NCI-H2171 treated with DMSO at 0.1 percent for 48 hours (cell line): ENCODE measurements around the gene PNRC2.

Experiments
- DNase-seq: peaks from one replicate; lab custom pipeline; 2025; lab: John Stamatoyannopoulos, UW

The PNRC2 gene, protein sequence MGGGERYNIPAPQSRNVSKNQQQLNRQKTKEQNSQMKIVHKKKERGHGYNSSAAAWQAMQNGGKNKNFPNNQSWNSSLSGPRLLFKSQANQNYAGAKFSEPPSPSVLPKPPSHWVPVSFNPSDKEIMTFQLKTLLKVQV

DNA sequence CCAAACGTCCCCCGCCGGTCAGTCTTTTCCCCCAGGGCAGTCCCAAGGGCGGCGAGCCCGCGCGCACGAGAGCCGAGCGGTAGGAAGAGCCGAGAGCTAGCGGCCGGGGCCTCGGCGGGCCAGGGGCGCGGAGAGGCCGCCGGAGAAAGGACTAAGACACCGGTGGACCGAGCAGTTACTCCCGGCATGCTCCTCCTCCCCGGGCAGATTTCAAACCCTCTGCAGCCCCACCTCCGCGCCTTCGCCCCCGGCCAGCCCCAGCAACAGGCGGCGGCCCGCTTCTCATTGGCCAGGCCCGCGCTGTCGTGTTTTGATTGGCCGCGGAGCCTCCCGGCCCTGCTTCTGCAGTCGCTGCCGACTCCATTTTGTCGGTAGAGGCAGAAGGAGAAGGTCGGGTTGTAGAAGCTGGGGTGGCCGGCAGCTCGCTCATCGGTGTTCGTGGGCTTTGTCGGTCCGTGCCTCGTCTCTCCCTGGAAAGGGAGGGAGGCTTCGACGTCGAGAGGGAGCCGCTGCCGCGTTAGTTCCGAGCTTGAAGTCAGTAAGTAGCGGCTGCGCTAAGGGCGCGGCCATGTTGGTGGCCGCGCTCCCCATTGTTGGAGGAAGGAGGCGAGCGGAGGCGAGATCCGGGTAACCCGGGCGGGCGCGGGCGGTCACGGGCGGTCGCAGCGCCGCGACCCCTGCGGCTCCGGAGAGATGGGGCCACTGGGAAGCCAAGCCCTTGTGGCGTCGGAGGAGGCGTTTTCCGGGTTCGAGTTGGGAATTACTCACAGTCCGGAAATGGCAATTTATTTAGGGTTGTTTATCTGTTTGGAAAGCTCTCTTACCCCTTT is at the start of gene PNRC2:
TSS of gene PNRC2 (plus strand) at position 368 of the 830 bp plus-strand sequence. CDS start 1,630 bp downstream, outside the sequence.
- DNase-seq: peak; percentile 95

DNA sequence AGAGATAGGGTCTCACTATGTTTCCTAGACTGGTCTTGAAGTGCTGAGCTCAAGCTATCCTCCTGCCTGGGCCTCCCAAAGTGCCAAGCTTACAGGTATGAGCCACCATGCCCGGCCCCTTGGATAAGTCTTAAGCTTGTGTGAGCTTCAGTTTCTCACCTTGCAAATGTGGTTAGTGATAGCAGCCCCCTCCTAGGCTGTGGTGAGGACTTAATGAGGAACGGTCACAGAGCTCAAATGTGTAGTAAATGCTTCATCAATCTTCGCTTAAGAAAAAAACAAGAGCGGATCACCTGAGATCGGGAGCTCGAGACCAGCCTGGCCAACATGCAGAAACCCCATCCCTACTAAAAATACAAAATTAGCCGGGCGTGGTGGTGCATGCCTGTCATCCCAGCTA is 49.5 kb upstream of the PNRC2 start:
- DNase-seq: no peak

DNA sequence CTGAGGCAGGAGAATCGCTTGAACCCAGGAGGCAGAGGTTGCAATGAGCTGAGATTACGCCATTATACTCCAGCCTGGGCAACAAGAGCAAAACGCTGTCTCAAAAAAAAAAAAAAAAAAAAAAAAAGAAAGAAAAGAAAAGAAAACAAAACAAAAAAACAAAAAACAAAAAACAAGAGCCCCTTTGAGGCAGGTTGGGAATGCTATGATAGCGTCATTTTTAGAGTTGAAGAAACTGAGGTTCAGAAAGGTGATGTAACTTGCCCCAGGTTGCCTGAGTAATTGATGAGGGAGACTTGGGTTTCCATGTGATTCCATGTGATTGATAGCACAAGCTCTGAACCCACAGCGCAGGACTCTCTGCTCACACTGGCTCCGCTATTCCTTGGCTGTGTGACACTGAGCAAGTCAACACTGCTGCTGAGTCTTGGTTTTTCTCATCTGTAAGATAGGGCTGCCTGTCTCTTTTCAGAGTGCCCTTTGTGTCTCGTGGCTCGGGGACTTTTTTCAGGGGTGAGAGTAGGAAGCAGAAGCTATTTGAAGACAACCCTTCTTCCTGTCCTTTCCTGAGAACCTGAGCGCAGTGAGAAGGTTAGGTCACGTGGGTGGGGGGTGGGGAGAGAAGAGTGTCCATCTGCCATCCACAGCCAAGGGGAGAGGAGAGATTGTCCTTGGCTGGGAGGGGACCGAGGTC is 48.9 kb upstream of the PNRC2 start:
- no peak for DNase-seq

DNA sequence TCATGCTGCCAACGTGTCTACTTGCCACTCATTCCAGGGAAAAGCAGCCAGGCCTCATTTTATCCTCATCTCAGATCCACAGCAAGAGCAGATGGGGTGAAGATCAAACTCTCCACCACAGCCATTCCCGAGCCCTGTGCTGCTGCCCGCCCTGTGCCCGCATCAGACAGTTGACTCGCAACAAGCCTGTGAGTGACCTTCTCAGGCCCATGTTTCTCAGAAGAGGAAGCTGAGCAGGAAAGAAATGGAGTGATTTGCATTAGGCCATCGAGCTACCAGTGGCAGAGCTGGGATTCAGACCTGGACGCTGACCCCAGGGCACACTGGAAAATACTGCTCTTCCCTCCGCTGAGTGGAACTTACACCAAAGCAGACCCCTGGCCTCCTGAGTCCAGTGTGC is 47.7 kb upstream of the PNRC2 start:
- no peak for DNase-seq

DNA sequence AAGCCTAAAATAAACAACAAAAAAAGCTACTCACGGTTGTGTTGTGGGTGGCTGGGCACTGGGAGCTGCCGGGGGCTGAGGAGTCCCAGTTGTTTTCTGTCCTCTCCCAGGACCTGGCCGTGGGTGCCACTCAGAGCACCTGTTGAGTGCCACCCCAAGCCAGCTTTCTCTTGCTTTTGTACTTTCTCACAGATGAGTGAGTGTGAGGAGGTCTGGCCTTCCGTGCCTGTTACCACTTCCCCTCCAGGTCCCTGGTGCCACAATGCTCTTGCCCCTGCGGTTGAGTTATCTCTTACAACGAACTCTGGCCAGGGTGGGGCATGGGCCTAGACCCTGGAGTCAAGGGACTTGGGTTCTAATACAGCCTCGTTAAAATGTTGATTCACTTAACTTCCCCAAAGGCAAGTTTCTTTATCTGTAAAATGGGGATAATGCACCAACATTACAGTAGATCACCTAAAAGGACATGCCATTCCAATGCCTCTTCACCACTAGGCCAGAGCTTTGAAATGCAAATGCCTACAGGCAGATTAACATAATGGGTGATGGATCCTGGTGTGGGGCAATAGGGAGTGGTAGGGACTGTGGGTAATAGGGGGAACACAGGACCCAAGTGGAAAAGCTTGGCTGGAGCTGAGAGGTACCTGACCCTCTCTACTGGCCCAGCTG is 46.3 kb upstream of the PNRC2 start, which contains the start of gene CNR2:
TSS of gene CNR2 (minus strand) at position 151 of the 669 bp plus-strand sequence. CDS start 37,745 bp downstream, outside the sequence.
- DNase-seq: no peak

DNA sequence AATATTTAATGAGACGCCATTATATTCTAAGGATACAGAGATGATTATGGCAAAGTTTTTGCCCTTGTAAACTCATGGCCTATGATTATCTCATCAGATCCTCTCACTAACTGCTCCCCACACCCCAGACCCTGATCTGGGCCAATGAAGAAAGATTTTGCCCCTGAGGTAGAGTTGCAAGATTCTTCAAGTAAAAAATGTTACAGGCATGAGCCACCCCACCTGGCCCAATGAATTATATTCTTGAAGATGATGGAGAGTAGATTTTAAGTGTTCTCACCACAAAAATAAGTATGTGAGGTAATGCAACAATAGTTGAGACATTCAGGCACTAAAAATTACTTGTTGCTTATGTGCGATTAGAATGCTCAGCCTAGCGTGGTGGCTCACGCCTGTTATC is 44.7 kb upstream of the PNRC2 start:
- DNase-seq: no peak

DNA sequence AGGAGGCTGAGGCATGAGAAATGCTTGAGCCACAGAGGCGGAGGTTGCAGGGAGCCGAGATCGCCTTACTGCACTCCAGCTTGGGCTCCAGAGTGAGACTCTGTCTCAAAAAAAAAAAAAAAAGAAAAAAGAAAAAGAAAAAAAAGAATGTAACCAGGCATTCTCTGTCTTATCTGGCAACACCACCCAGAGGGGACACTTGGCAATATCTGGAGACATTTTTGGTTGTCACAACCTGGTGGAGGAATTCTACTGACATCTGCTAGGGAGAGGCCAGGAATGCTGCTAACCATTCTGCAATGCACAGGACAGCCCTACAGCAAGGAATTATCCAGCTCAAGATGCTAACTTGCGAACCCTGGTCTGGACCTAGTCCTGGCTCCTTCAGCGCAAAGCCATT is 44.2 kb upstream of the PNRC2 start:
- no peak for DNase-seq

DNA sequence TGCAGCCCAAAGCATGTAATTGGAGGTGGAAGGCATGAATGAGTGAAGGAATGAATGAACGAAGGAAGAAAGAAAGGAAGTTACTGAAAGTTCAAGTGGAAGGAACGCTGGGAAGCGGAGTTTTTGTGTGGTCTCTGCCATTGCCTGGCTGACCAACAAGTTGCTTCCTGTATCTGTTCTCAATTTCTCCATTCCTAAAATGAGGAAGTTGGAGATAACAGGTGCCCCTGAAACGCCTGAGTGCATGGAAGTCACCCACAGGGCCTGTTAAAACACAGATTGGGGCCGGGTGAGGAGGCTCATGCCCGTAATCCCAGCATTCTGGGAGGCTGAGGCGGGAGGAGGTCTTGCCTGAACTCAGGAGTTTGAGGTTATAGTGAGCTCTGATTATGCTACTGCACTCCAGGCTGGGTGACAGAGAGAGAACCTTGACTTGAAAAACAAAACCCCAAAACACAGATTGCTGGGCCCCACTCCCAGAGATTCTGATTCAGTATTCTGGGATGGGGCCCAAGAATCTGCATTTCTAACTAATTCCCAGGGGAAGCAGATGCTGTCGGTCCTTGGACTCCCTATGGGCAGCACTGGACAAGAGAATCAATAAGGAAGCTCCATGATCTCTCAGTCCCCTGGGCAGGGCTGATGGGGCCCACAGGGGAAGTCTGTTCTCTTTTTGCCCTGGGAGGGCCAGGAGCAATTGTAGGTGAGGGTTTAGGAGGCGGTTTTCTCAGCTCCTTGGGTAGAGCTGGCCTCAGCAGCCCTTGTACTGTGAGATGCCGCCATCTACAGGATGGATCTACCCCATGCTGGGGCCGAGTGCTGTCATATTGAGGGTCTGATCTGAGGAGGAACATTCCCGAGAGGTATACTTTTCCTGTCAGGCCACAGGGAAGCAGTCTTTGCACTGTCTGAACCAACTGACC is 43.2 kb upstream of the PNRC2 start:
- peak; percentile 19 for DNase-seq

DNA sequence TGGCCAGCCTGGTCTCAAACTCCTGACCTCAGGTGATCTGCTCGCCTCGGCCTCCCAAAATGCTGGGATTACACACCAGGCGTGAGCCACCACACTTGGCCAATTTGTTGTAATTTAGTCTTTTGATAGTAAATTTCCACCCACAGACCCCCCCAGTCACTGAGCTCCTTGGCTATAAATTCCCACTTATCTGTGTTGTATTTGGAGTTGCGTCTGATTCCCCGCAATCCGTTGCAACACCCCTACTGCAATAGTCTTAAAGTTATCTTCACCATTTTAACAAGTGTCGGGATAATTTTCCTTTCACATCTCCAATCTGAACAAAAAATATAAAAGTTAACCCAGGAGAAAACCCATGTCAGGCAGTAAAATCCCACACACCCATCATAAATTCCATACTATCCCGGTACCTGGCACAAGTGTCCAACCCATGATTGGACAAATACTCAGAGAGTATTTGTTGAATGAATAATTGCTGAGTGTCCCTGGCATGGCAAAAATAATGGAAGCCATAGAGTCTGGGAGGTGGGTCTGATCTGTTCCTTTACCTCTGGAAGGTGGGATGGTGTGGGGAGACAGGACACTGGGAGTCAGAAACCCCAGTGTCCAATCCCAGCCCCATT is 37.2 kb upstream of the PNRC2 start:
- DNase-seq: no peak

DNA sequence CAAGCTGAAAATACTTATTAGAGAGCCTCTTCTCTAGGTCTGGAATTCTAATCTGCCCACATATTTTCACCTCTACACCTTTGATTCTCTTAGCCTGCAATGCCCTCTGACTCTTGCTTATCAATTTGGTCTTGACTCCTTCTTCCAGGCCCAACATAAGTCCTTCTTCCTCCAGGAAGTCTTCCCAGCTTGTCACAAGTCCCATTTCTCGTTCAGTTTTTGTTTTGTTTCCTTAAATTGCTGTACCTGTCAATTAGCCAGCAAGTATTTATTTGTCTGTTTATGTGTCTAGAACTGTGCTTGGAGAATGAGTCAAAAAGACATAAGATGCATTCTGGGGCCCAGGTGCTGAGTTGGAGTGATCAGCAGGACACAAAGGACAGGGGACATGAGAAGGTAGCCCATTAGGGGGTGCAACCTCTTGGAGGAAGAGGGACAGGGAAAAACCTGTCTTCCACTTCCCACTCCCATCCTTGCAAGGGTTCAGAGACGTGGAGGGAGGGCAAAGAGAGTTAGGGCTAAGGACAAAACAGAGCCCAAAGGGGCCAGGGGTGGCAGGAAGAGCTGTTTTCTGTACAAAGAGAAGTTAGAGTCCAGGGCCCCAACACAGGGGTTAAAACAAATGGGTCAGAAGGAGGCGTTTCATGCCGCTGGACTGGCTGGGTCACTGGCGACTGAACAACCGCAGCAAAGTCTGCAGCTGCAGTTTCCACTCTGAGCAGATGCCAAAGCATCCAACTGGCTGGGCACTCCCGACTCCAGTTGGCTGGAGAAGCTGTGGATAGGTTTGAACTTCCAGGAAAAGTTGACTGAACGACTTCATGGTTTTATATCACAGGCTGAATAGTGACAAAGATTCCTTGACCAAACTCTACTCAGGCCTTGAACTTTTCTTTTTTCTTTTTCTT is 35.8 kb upstream of the PNRC2 start:
- DNase-seq: no peak

DNA sequence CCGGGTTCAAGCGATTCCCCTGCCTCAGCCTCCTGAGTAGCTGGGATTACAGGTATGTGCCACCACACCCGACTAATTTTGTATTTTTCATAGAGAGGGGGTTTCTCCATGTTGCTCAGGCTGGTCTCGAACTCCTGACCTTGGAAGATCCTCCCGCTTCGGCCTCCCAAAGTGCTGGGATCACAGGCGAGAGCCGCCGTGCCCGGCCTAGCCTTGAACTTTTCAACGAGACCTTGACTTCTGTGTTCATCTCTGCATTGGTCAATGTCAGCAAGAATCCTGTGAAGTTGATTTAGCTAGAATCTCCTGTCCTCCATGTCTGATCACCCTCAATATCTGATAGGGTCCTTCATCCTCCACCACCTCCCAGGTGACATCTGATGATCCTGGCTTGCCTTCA is 35.0 kb upstream of the PNRC2 start:
- DNase-seq: no peak

DNA sequence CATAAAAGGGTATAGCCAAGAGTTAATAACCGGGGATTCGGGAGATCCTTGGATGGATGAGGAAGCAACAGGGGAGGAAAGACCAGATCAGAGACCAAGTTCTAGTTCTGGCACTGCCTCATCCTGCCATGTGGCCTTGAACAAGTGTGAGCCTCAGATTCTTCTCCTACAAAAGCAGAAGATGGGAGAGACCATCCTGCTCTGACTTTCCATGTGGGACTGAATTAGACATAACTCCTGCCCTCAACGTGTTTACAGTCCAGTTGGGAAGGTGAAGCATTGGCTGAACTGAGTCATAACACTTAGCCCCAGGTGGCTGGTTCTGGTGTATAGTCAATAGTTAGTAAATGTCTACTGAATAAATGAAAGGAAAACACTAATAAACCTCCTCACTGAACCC is 34.3 kb upstream of the PNRC2 start:
- no peak for DNase-seq

DNA sequence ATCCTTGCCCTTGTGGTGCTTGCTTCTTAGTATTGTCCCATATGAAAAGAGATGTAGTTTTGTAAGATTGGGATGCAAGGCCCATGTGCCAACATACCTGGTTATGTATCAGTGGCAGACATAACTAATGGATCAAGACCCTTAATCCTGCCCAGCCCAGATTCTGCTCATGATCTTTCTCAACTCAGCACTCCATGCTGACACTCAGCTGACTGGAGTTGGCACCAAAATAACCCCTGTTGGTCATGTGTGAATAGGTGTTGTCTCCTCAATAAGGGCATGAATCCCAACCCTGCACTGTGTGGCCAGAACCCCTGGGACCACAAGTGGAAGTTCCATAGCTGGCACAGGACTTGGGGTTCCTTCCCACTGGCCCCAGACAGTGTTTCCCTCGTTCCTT is 32.5 kb upstream of the PNRC2 start:
- DNase-seq: no peak

DNA sequence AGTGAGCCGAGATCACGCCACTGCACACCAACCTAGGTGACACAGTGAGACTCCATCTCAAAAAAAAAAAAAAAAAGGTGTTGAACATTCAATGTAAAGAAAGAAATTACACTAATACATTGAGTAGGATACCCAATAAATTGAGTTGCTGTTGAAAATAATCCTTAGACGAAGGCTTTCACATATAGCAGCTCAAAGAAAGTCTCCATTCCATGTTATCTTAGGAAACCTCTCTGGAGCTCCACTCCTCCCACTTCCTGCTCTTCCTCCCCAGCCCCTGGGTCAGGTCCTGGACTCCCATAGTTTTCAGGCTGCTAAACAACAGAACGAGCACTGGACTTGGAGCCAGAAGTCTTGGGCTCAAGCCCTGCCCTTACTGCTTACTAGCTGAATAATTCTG is 30.8 kb upstream of the PNRC2 start:
- no peak for DNase-seq

DNA sequence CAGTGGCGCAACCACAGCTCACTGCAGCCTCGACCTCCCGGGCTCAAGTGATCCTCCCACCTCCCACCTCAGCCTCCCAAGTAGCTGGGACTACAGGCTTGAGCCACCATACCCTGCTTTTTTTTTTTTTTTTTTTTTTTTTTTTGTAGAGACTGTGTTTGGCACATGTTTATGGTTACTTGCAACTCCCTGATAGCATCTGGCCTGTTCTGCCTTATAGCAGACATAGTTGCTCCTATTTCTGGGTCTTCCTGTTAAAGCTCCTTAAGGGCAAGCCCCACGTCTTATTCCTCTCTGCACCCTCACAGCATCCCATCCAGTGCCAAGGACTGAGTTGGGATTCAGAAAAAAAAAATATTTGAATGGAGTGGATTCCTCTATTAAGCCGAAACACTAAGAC is 29.4 kb upstream of the PNRC2 start:
- peak; percentile 34 for DNase-seq

DNA sequence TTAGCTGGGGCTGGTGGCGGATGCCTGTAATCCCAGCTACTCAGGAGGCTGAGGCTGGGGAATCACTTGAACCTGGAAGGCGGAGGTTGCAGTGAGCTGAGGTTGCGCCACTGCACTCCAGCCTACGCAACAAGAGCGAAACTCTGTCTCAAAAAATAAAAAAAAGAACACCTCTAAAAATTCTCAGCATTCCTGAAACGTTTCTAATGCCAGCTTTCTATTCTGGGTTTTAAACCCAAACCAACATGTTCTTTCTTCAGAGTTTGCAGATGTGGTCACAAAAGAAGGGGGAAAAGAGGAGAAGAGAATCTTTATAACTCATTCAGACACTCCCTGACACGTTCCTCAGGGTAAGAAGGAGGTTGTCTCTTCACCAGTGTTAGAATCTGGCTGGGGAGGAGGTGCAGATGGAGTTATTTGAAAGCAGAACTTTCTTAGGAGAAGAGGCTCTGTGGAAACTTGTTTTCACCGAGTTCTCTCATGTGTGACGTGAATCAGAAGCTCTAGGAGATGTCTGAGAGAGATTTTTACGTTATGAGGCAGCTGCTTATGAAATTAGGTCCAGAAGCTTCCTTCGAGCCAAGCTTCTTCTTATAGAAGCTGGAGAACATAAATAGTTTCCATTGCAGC is 28.7 kb upstream of the PNRC2 start:
- no peak for DNase-seq

DNA sequence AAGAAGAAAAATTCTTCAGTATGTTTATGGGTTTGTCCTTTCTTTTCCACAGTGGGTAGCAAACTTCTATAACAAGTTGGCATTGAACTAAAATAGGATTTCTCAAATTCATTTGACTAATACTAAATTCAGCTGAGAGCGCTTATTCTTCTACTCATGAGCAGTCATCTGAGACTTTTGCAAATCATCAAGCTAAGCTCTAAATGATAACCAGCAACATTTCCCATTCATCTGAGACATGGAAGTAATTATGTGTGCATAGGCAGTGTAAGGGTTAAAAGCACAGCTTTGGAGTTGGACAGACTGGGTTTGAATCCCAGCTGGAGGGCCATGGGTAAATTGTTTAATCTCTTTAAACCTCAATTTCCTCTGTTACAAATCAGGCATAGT is 28.1 kb upstream of the PNRC2 start:
- no peak for DNase-seq

DNA sequence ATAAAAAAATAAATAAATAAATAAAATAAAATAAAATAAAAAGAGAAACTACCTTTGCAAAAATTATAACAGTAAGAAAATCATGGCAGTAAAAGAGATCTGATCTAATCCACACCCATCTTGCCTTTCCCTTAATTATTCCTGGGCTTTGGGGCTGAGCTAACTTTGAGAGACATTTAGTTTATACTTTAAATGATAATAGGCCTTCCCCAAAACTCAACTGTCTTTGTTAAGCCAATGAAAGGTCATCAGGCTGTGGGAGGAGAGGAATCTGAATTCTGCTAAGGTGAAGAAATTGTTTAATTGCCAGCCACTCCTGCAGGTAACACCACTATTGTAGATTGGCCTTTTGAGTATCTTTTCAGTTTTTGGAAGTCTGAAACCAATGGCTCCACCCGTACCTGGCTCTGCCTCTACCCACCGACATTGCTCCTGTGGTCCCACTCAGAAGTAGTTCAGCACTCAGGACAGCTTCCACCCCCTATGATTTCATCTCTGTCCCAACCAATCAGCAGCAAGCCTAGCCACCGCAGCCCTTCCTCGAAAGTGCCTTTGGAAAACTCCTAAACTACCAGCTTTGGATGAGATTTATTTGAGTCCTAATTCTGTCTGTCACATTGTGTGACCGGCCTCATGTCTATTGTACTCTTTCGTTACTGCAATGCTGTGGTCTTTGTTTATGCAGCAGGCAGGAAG is 23.0 kb upstream of the PNRC2 start:
- DNase-seq: no peak

DNA sequence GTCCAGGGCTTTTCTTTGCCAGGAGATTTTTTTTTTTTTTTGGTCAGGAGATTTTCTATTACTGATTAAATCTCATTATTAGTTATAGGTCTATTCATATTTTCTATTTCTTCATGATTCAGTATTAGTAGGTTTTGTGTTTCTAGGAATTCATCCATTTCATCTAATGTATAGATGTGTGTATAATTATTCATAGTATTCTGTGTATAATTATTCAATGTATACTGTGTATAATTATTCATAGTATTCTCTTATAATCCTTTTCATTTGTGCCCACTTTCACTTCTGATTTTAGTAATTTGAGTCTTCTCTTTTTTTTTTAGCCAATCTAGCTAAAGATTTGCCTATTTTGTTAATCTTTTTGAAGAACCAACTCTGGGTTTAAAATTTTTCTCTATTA is 12.3 kb upstream of the PNRC2 start:
- no peak for DNase-seq
